ENCODE measurements around the gene MLLT10.
"Not testable (repeated sequence)": the region's sequence is repeated elsewhere in the genome, so short reads cannot be mapped to it uniquely, and the experiment has no call there.

Gene MLLT10

GRCh38 chr10:21707498-21707897 lies 173.5 kb downstream of the MLLT10 start:
- no peaks in the 10 kb centered on the region for H3K27me3 Mint-ChIP-seq
- H3K36me3 Mint-ChIP-seq (ENCODE audit: low read depth) = peaks cover 19% of the 10 kb centered on the region
- ATAC-seq = no peak
- no peak overlapping the region for H3K27ac Mint-ChIP-seq
- H3K4me1 Mint-ChIP-seq = peaks cover 29% of the 10 kb centered on the region
- H3K9me3 Mint-ChIP-seq = no peaks in the 10 kb centered on the region
- no peak for DNase-seq
- H3K4me3 Mint-ChIP-seq = no peak overlapping the region

- no peaks in the 10 kb centered on the region for H3K27me3 Mint-ChIP-seq
- DNase-seq = no peak
- ATAC-seq = no peak
- H3K9me3 Mint-ChIP-seq = no peaks in the 10 kb centered on the region
- no peak overlapping the region for H3K4me3 Mint-ChIP-seq
- H3K36me3 Mint-ChIP-seq (ENCODE audit: low read depth) = peaks cover 19% of the 10 kb centered on the region
- no peak overlapping the region for H3K27ac Mint-ChIP-seq
- H3K4me1 Mint-ChIP-seq = peaks cover 5% of the 10 kb centered on the region
These were observed 178.9 kb downstream of the MLLT10 start for GRCh38 chr10:21712975-21713374.

- Mint-ChIP-seq H3K9me3 (no peaks in the 10 kb centered on the region), H3K4me1 (peaks cover 7% of the 10 kb centered on the region), H3K27me3 (no peaks in the 10 kb centered on the region), H3K27ac (no peak overlapping the region), H3K36me3 (ENCODE audit: low read depth) (peaks cover 23% of the 10 kb centered on the region), H3K4me3 (no peak overlapping the region)
- ATAC-seq = no peak
- DNase-seq = no peak
These were observed 181.6 kb downstream of the MLLT10 start for GRCh38 chr10:21715531-21716195.

- ATAC-seq, DNase-seq, H3K9me3 Mint-ChIP-seq, H3K27me3 Mint-ChIP-seq, H3K4me1 Mint-ChIP-seq, H3K4me3 Mint-ChIP-seq, H3K27ac Mint-ChIP-seq: not testable (repeated sequence)
- H3K36me3 Mint-ChIP-seq (ENCODE audit: low read depth) = peaks cover 21% of the 10 kb centered on the region
These were observed 183.5 kb downstream of the MLLT10 start for GRCh38 chr10:21717437-21718054.

- Mint-ChIP-seq H3K4me1 (peaks cover 16% of the 10 kb centered on the region), H3K36me3 (ENCODE audit: low read depth) (peaks cover 20% of the 10 kb centered on the region), H3K9me3 (no peaks in the 10 kb centered on the region), H3K4me3 (no peak overlapping the region), H3K27me3 (no peaks in the 10 kb centered on the region), H3K27ac (no peak overlapping the region)
- ATAC-seq (no peak), DNase-seq (no peak)
These were observed 185.5 kb downstream of the MLLT10 start for GRCh38 chr10:21719502-21719901.

GRCh38 chr10:21720090-21720489 lies 186.1 kb downstream of the MLLT10 start:
- H3K4me3 Mint-ChIP-seq = no peak overlapping the region
- peaks cover 22% of the 10 kb centered on the region for H3K4me1 Mint-ChIP-seq
- H3K36me3 Mint-ChIP-seq (ENCODE audit: low read depth) = peaks cover 17% of the 10 kb centered on the region
- no peaks in the 10 kb centered on the region for H3K27me3 Mint-ChIP-seq
- H3K27ac Mint-ChIP-seq = no peak overlapping the region
- no peak for ATAC-seq
- no peak for DNase-seq
- H3K9me3 Mint-ChIP-seq = no peaks in the 10 kb centered on the region

GRCh38 chr10:21721000-21721665 lies 187.1 kb downstream of the MLLT10 start:
- H3K9me3 Mint-ChIP-seq = no peaks in the 10 kb centered on the region
- no peak overlapping the region for H3K27ac Mint-ChIP-seq
- H3K4me1 Mint-ChIP-seq = peaks cover 23% of the 10 kb centered on the region
- DNase-seq = no peak
- H3K4me3 Mint-ChIP-seq = no peak overlapping the region
- H3K27me3 Mint-ChIP-seq = no peaks in the 10 kb centered on the region
- H3K36me3 Mint-ChIP-seq (ENCODE audit: low read depth) = peaks cover 13% of the 10 kb centered on the region
- no peak for ATAC-seq

- H3K4me1 Mint-ChIP-seq = peaks cover 28% of the 10 kb centered on the region
- peaks cover 19% of the 10 kb centered on the region for H3K36me3 Mint-ChIP-seq (ENCODE audit: low read depth)
- H3K27me3 Mint-ChIP-seq = no peaks in the 10 kb centered on the region
- ATAC-seq (no peak), DNase-seq (no peak)
- H3K27ac Mint-ChIP-seq = no peak overlapping the region
- H3K4me3 Mint-ChIP-seq = no peak overlapping the region
- H3K9me3 Mint-ChIP-seq = no peaks in the 10 kb centered on the region
These were observed 188.2 kb downstream of the MLLT10 start for GRCh38 chr10:21722209-21722608.

- H3K4me3 Mint-ChIP-seq = no peak overlapping the region
- no peak overlapping the region for H3K27ac Mint-ChIP-seq
- H3K9me3 Mint-ChIP-seq = no peaks in the 10 kb centered on the region
- H3K4me1 Mint-ChIP-seq = peaks cover 35% of the 10 kb centered on the region
- DNase-seq (no peak), ATAC-seq (no peak)
- H3K36me3 Mint-ChIP-seq (ENCODE audit: low read depth) = peaks cover 23% of the 10 kb centered on the region
- no peaks in the 10 kb centered on the region for H3K27me3 Mint-ChIP-seq
These were observed 190.1 kb downstream of the MLLT10 start for GRCh38 chr10:21724020-21724589.

- DNase-seq = peak; percentile 19
- no peak overlapping the region for H3K27ac Mint-ChIP-seq
- no peak overlapping the region for H3K4me3 Mint-ChIP-seq
- H3K27me3 Mint-ChIP-seq = no peaks in the 10 kb centered on the region
- peaks cover 23% of the 10 kb centered on the region for H3K36me3 Mint-ChIP-seq (ENCODE audit: low read depth)
- H3K9me3 Mint-ChIP-seq = no peaks in the 10 kb centered on the region
- peak; percentile 59 for ATAC-seq
- H3K4me1 Mint-ChIP-seq = peaks cover 33% of the 10 kb centered on the region
These were observed 190.8 kb downstream of the MLLT10 start for GRCh38 chr10:21724687-21725367.

- H3K4me1 Mint-ChIP-seq = peaks cover 30% of the 10 kb centered on the region
- no peak for ATAC-seq
- DNase-seq = no peak
- H3K4me3 Mint-ChIP-seq = no peak overlapping the region
- no peaks in the 10 kb centered on the region for H3K9me3 Mint-ChIP-seq
- no peak overlapping the region for H3K27ac Mint-ChIP-seq
- H3K27me3 Mint-ChIP-seq = no peaks in the 10 kb centered on the region
- peaks cover 26% of the 10 kb centered on the region for H3K36me3 Mint-ChIP-seq (ENCODE audit: low read depth)
These were observed 192.7 kb downstream of the MLLT10 start for GRCh38 chr10:21726601-21727225.

GRCh38 chr10:21727452-21728168 lies 193.6 kb downstream of the MLLT10 start:
- peaks cover 26% of the 10 kb centered on the region for H3K36me3 Mint-ChIP-seq (ENCODE audit: low read depth)
- H3K4me1 Mint-ChIP-seq = peaks cover 27% of the 10 kb centered on the region
- no peak overlapping the region for H3K27ac Mint-ChIP-seq
- ATAC-seq (no peak), DNase-seq (no peak)
- H3K27me3 Mint-ChIP-seq = no peaks in the 10 kb centered on the region
- H3K4me3 Mint-ChIP-seq = no peak overlapping the region
- H3K9me3 Mint-ChIP-seq = no peaks in the 10 kb centered on the region

- H3K4me3 Mint-ChIP-seq = no peak overlapping the region
- H3K27me3 Mint-ChIP-seq = no peaks in the 10 kb centered on the region
- no peaks in the 10 kb centered on the region for H3K9me3 Mint-ChIP-seq
- peaks cover 26% of the 10 kb centered on the region for H3K36me3 Mint-ChIP-seq (ENCODE audit: low read depth)
- no peak for ATAC-seq
- DNase-seq = no peak
- peaks cover 26% of the 10 kb centered on the region for H3K4me1 Mint-ChIP-seq
- H3K27ac Mint-ChIP-seq = no peak overlapping the region
These were observed 194.6 kb downstream of the MLLT10 start for GRCh38 chr10:21728618-21729017.

Data from activated naive CD8-positive, alpha-beta T cell treated with anti-CD3 and anti-CD28 coated beads, Interleukin-2, amount 50 U/mL, for 24 hours (primary cell).